Immature natural killer cell (primary cell): ENCODE data around the gene PPM1F. TPM values are rescaled to one million over a fixed set of nuclear protein-coding genes. Genes with fewer than 3 reads are reported as not detected.

Experiments used
- DNase-seq, 3 donors: peaks; one replicate each; pipeline ENCODE4 v3.0.0; 2022; ENCODE audit warnings: mixed read lengths in 1 of 3
- H3K27ac Mint-ChIP-seq, 6 donors: one replicate each; pipeline ENCODE4 v1.8.0; 2020; ENCODE audit warnings: mixed read lengths in 6 of 6, mild to moderate bottlenecking in 5 of 6, inconsistent platforms in 4 of 6, moderate library complexity in 3 of 6
- H3K27me3 Mint-ChIP-seq, 3 donors: one replicate each; pipeline ENCODE4 v1.8.0; 2020 to 2021; ENCODE audit warnings: low read depth in 3 of 3, mild to moderate bottlenecking in 3 of 3, mixed read lengths in 3 of 3, moderate library complexity in 3 of 3, inconsistent platforms in 1 of 3
- H3K36me3 Mint-ChIP-seq, 3 donors: one replicate each; pipeline ENCODE4 v1.8.0; 2020; ENCODE audit warnings: mixed read lengths in 3 of 3, inconsistent platforms in 2 of 3, mild to moderate bottlenecking in 2 of 3
- H3K4me1 Mint-ChIP-seq, 2 donors: one replicate each; pipeline ENCODE4 v1.8.0; 2020; ENCODE audit warnings: inconsistent platforms in 2 of 2, mild to moderate bottlenecking in 2 of 2, mixed read lengths in 2 of 2, moderate library complexity in 1 of 2
- H3K4me3 Mint-ChIP-seq, 5 donors: one replicate each; pipeline ENCODE4 v1.8.0; 2020; ENCODE audit warnings: mild to moderate bottlenecking in 5 of 5, mixed read lengths in 5 of 5, inconsistent platforms in 3 of 5, moderate library complexity in 3 of 5
- H3K9me3 Mint-ChIP-seq, 6 donors: one replicate each; pipeline ENCODE4 v1.8.0; 2020; ENCODE audit warnings: mild to moderate bottlenecking in 6 of 6, mixed read lengths in 6 of 6, inconsistent platforms in 4 of 6, moderate library complexity in 3 of 6
- polyA plus RNA-seq, 3 donors: library from polyadenylated mRNA; unstranded; fragments of 300-500 nt; fragmentation: Illumina TruSeq; gene quantifications; one replicate each; pipeline ENCODE4 v1.2.3, GENCODE V29; 2021

Gene PPM1F
- polyA plus RNA-seq, 3 donors from 2014 or later, result 5.5 to 13.6 (median 8.0) TPM

DNA sequence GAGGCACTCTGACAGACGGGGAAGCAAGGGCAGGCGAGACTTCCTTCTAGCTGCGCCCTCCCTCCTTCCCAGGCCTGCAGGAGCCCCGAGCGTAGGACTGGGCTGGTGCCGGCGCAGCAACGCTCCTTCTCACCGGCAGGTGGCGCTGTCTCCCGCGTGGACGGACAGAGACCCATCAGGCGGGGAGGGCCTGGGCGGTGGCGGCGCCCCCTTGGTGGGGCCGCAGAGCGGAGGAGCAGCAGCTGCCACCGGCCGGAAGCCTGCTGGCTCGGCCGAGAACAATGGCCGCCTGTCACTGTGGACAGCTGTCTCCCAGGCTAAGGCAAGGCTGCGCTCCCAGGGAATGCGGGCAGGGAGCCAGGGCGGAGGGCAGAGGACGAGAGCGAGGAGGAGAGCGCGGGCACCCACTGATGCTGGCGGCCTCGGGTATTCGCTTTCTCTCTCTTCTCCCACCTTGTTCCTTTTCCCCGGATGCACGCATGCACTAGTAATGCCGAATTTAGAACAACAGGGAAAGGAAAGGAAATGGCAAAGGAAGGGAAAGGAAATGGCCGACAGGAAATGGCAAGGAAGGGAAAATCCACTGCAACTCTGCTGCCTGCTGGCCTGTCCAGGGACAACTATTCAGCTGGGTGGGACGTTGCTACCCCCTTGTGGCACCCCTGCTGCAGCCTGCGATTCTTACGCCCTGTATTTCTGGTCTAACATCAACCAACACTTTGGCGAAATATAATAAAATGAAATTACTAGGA is 14.4 kb downstream of the PPM1F start:
- peaks cover 0 to 7% (median 6%) of the 10 kb centered on the region in 3 donors for H3K36me3 Mint-ChIP-seq
- H3K27ac Mint-ChIP-seq, result peak overlapping the region; percentile 86 to 96 (median 92)
- DNase-seq, result peak; percentile 91 to 92 (median 91)
- peaks cover 2 to 4% (median 4%) of the 10 kb centered on the region in 3 donors for H3K27me3 Mint-ChIP-seq
- H3K4me3 Mint-ChIP-seq, result peak overlapping the region; percentile 86 to 94 (median 91)
- no peaks in the 10 kb centered on the region for H3K9me3 Mint-ChIP-seq
- peaks cover 29 to 33% of the 10 kb centered on the region in 2 donors for H3K4me1 Mint-ChIP-seq

DNA sequence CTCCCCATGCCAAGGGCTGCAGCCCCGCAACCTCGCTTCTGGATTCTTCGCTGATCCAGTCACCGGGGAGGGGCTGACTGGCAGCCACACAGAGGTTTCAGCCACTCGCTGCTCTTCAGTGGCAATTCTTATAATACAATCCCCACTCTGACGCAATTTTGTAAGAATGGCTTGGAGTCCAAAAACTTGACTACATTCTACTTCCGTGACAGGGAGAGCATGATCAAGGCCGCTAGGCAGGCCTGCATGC is 14.9 kb downstream of the PPM1F start:
- H3K36me3 Mint-ChIP-seq, result peaks cover 0 to 7% (median 6%) of the 10 kb centered on the region in 3 donors
- peaks cover 2 to 4% (median 4%) of the 10 kb centered on the region in 3 donors for H3K27me3 Mint-ChIP-seq
- no peaks in the 10 kb centered on the region for H3K9me3 Mint-ChIP-seq
- no peak for DNase-seq
- peak overlapping the region; percentile 86 to 94 (median 91) for H3K4me3 Mint-ChIP-seq
- H3K4me1 Mint-ChIP-seq, result peaks cover 25 to 33% of the 10 kb centered on the region in 2 donors
- peak overlapping the region; percentile 86 to 96 (median 92) for H3K27ac Mint-ChIP-seq

DNA sequence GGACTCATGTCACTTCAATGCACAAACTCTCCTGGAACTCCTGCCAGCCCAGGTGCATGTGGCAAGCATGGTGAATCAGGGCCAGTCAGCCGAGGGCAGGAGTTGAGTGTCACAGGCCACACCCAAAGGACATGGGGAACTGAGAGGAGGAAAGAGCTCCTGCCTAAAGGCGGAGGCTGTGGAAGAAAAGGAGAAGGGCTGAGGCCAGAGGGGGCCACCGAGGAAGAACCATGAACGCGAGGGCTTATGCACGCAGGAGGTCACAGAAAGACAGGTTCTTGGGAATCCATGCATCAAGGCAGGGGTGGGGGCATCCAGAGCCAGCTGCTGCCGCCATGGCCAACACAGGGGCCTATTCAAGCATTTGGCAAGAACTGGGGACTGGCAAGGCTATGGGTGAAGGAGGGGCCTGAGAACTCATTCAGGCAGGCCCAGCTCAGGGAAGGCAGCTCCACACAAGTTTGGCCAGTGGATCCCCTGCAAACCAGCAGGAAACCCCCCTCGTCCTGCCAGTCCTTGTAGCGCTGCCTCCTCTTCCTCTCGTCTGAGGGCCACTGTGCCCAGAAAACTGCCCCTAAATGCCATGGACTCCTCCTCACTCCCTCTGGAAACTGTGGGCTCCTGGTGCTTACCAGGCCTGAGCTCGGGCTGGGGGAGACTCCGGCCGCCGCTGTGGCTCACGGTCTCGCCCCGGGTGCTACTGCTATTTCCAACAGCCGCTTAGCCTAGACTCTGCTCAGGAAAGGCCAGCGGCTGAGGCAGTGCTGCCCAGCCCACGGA is 15.4 kb downstream of the PPM1F start:
- Mint-ChIP-seq H3K4me3 (peak overlapping the region in 3 of 5 donors; percentile 21 to 49 (median 29)), H3K4me1 (peaks cover 23 to 33% of the 10 kb centered on the region in 2 donors), H3K27me3 (peaks cover 2 to 4% (median 4%) of the 10 kb centered on the region in 3 donors), H3K27ac (peak overlapping the region; percentile 40 to 96 (median 90)), H3K36me3 (peaks cover 0 to 7% (median 6%) of the 10 kb centered on the region in 3 donors), H3K9me3 (no peaks in the 10 kb centered on the region)
- no peak for DNase-seq

DNA sequence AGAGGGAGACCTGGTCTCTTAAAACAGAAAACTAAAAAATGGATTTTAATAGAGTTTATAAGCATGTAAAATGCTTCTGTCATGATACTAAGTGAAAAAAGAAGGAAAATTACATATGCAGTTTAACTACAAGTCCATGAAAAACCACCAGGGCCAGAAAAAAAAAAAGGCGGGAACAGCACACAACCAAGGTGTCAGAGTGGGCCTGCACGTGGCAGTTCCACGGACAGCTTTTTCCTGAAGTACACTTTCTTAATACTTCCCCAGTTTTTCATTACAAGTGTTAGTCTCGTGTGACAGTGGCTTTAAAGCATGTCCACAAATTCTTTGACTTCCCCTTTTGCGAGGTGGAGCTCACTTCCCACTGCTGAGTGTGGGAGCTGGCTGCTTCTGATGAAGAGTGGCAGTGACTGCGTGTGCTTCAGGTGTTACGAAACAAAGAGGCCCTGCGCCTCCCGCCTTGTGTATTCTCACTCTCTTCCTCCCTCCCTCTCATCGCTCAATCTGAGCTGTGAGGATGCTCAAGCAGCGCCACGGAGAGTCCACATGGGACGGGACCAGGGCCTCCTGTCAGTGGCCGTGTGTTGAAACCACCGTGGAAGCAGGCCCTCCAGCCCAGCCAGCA is 16.4 kb downstream of the PPM1F start:
- Mint-ChIP-seq H3K9me3 (no peaks in the 10 kb centered on the region), H3K27me3 (peaks cover 2 to 4% (median 4%) of the 10 kb centered on the region in 3 donors), H3K36me3 (peaks cover 0 to 6% (median 2%) of the 10 kb centered on the region in 3 donors), H3K27ac (peak overlapping the region in 2 of 6 donors; percentile 31 to 68), H3K4me1 (peaks cover 23 to 28% of the 10 kb centered on the region in 2 donors), H3K4me3 (no peak overlapping the region)
- no peak for DNase-seq

DNA sequence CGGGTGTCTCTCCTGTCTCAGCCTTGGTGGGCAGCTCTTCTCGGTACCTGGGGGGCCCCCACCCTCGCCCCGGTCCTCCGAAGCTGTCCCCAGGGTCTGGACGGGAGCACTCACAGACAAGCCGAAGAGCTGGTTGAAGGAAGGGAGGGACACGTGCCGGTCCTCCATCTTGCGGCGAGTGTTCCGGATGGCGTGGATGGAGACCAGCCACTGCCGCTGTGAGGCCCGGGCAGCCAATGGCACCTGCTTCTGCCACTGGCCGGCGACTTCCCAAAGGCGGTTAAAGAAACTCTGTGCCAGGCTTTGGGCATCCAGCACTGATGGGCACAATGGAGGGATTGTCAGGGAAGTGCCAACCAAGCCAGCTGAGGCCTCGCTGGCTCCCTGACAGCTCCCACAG is 18.7 kb downstream of the PPM1F start:
- Mint-ChIP-seq H3K27ac (no peak overlapping the region), H3K4me3 (no peak overlapping the region), H3K36me3 (peaks cover 3 to 16% (median 6%) of the 10 kb centered on the region in 3 donors), H3K4me1 (peaks cover 14 to 21% of the 10 kb centered on the region in 2 donors), H3K27me3 (peaks cover 2 to 5% (median 3%) of the 10 kb centered on the region in 3 donors), H3K9me3 (no peaks in the 10 kb centered on the region)
- DNase-seq, result no peak

DNA sequence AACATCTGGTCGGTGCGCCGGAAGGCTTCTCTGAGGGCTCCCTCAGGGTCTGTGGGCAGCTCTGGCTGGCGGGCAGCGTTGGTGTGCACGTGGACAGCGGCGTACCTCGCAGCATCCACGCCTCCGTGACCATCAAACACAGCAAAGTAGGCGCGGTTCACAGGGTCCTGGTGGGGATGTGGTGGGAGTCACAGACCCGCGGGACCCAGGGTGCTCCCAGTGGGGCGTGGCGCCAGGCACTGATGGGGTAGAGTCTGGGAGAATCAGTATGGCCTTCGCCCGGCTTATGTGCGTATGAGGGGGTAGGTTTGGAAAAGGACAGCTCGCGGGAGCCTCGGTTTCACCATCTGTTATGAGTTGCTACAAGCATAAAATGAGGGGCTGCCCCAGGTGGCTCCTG is 19.2 kb downstream of the PPM1F start:
- H3K4me3 Mint-ChIP-seq, result no peak overlapping the region
- H3K27me3 Mint-ChIP-seq, result peaks cover 2 to 5% (median 3%) of the 10 kb centered on the region in 3 donors
- no peaks in the 10 kb centered on the region for H3K9me3 Mint-ChIP-seq
- DNase-seq, result no peak
- H3K36me3 Mint-ChIP-seq, result peaks cover 3 to 21% (median 6%) of the 10 kb centered on the region in 3 donors
- peaks cover 10 to 16% of the 10 kb centered on the region in 2 donors for H3K4me1 Mint-ChIP-seq
- H3K27ac Mint-ChIP-seq, result no peak overlapping the region

DNA sequence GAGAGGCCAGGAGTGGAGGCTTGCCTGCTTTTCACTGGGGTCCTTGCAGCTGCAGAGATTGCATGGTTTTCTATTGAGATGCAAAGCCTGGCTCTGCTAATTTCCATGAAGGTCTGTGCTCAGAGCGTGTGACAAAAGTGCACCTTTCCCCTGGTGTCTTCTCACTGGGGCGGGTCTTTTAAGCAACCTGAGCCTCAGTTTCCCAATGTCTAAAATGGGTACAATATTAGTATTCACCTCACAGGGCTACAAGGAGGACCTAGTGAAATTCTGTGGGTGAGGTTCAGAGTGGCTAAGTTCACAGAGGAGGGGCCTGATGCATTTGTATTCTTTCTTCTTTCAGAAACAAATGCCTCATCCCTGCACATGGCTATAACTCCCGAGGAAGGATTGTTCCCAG is 20.3 kb downstream of the PPM1F start:
- Mint-ChIP-seq H3K9me3 (no peaks in the 10 kb centered on the region), H3K36me3 (peaks cover 3 to 21% (median 6%) of the 10 kb centered on the region in 3 donors), H3K4me1 (peaks cover 0 to 7% of the 10 kb centered on the region in 2 donors), H3K27ac (no peak overlapping the region), H3K27me3 (peaks cover 0 to 2% (median 1%) of the 10 kb centered on the region in 3 donors), H3K4me3 (no peak overlapping the region)
- no peak for DNase-seq

DNA sequence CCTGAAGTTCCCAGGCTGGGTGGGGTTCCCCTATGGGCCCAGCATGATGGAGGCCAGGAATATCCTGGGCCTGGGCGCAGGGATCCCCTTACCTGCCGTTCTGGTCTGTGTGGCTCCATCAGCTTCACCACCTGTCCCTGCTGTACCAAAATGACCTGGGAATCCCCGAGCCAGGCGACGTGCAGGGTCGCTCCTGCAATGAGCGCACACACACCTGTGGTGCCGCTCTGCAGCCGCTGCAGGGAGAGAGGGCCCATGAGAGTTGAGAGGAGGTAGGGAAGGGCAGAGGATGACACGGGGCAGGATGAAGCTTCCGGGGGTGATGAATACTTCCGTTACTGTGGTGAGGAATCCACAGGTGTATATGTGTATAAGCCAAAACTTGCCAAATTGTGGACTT is 21.6 kb downstream of the PPM1F start:
- no peak overlapping the region for H3K4me3 Mint-ChIP-seq
- DNase-seq, result no peak
- H3K27ac Mint-ChIP-seq, result no peak overlapping the region
- no peaks in the 10 kb centered on the region for H3K4me1 Mint-ChIP-seq
- H3K9me3 Mint-ChIP-seq, result no peaks in the 10 kb centered on the region
- H3K36me3 Mint-ChIP-seq, result peaks cover 3 to 21% (median 6%) of the 10 kb centered on the region in 3 donors
- H3K27me3 Mint-ChIP-seq, result peaks cover 0 to 1% (median 0%) of the 10 kb centered on the region in 3 donors

DNA sequence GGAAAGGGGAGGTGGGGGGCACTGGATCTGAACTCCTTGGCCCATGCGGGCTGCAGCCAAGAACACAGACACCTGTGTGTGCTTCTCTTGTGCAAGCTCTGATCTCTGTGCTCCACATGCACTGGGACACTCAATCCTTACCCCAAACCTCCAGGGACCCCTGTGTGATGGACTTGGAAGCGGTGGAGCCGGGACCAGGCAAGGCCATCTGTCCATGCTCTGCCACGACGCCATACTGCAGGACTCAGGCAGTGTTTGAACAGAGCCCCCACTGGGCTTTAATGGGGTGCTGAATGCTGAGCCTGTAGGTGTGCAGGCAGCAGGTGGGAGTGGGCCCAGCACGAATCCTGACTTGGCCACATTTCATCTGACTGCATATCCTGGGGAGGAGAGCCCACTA is 23.4 kb downstream of the PPM1F start:
- H3K27ac Mint-ChIP-seq, result peak overlapping the region in 1 of 6 donors; percentile 71
- DNase-seq, result no peak
- no peaks in the 10 kb centered on the region for H3K9me3 Mint-ChIP-seq
- H3K4me1 Mint-ChIP-seq, result no peaks in the 10 kb centered on the region
- H3K36me3 Mint-ChIP-seq, result peaks cover 3 to 15% (median 6%) of the 10 kb centered on the region in 3 donors
- no peak overlapping the region for H3K4me3 Mint-ChIP-seq
- H3K27me3 Mint-ChIP-seq, result peaks cover 0 to 1% (median 0%) of the 10 kb centered on the region in 3 donors

DNA sequence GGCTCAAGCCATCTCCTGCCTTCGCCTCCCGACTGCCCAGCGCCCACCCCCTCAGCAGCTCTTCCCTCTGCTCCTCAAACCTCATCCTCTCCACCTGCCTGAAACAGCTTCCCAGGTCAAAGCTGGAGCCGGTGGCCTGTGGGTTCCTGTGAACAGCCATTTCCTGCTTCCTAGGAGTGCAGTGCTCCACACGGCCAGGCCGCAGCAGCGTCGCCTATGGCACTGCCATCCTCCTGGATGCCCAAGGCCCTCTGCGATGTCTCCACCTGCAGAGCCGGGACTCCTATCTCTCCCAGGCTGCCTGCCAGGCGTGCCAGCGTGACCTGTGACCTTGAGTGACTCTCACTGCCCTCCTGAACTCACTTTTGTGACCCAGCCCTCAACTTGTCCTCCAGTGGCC is 24.6 kb downstream of the PPM1F start:
- peaks cover 3 to 15% (median 6%) of the 10 kb centered on the region in 3 donors for H3K36me3 Mint-ChIP-seq
- H3K4me3 Mint-ChIP-seq, result no peak overlapping the region
- no peak overlapping the region for H3K27ac Mint-ChIP-seq
- DNase-seq, result no peak
- no peaks in the 10 kb centered on the region for H3K4me1 Mint-ChIP-seq
- peaks cover 0 to 3% (median 0%) of the 10 kb centered on the region in 3 donors for H3K27me3 Mint-ChIP-seq
- no peaks in the 10 kb centered on the region for H3K9me3 Mint-ChIP-seq

DNA sequence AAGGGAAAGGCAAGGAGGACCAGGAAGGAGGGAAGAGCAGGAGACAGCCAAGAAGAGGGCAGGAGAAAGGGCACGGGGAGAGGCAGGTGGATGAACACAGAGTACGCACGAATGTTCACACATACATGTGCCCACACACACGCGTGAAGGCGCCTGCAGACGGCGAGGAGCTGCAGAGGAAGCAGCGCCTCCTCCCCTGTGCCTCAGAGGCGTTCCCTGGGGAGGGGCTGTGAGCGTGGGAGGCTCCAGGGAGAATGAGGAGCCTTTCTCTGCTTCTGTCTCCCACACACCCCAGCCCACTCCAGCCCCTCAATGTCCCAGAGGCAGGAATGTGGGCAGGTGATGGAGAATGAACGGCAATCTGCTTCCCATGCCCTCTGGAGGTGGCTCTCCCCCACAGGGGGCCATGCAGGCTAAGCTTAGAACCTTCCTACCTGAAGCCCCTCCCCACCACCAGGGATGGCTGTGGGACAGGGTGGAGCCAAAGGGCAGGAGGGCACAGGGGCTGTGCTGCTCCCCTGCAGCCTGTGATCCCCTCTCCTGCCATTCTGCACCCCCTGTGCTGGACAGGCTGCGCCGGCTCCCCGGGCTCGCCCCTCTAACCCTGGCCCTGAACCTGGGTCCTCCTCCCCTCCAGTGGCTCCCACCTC is 25.3 kb downstream of the PPM1F start:
- Mint-ChIP-seq H3K36me3 (peaks cover 3 to 15% (median 6%) of the 10 kb centered on the region in 3 donors), H3K4me1 (no peaks in the 10 kb centered on the region), H3K27ac (no peak overlapping the region), H3K4me3 (no peak overlapping the region), H3K27me3 (peaks cover 0 to 3% (median 0%) of the 10 kb centered on the region in 3 donors), H3K9me3 (no peaks in the 10 kb centered on the region)
- no peak for DNase-seq

DNA sequence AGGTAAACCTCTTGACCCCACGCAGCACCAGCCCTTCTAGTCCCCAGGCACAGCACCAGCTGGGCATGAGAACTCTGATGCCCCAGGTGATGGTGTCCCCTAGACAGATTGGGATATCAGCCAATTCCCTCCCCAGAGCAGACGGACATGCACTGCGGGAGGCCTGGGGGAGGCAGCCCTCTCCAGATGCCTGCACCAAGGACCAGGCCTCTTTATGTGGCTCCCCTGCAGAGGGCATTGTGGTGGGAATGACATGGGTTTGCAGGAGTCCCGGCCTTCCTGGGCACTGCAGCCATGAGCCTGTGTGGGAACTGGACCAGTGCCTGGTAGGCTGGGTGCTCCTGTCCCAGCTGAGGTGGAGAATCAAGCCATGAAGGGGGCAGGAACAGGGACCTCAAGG is 25.9 kb downstream of the PPM1F start:
- Mint-ChIP-seq H3K27me3 (peaks cover 0 to 3% (median 0%) of the 10 kb centered on the region in 3 donors), H3K4me3 (no peak overlapping the region), H3K9me3 (no peaks in the 10 kb centered on the region), H3K36me3 (peaks cover 3 to 15% (median 6%) of the 10 kb centered on the region in 3 donors), H3K4me1 (no peaks in the 10 kb centered on the region), H3K27ac (no peak overlapping the region)
- DNase-seq, result no peak

DNA sequence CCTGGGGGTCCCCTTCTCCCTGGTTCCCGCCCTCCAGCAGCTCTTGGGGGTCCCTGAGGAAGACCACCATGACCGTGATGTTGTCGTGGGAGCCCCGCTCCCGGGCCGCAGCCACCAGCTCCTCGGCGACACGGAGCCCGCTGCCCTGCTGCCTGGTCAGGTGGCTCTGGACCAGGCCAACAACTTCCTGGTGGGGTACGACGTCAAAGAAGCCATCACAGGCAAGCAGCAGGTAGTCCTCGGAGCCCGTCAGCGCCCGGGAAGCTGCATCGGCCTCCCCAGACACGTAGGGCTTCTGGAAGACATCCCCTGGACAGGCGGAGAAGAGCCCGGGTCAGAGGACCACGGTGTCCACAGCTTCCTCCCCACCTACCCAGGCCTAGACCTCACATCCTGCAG is 29.5 kb downstream of the PPM1F start:
- no peak for DNase-seq
- Mint-ChIP-seq H3K4me1 (no peaks in the 10 kb centered on the region), H3K9me3 (no peaks in the 10 kb centered on the region), H3K36me3 (no peaks in the 10 kb centered on the region), H3K27me3 (peaks cover 0 to 2% (median 0%) of the 10 kb centered on the region in 3 donors), H3K4me3 (no peak overlapping the region), H3K27ac (no peak overlapping the region)
